H1 (cell line): ENCODE results near the gene RPL14. TPM values are rescaled to one million over a fixed set of nuclear protein-coding genes. Genes with fewer than 3 reads are reported as not detected.

Source experiments
- CTCF ChIA-PET: fragments of 300-600 bp; sonication (Branson Sonifier 250); formaldehyde crosslinking; loops from one replicate; lab custom pipeline; 2021; ENCODE audit not compliant: partially characterized antibody; lab: Charles Lee
- POLR2A ChIA-PET: fragments of 300-600 bp; sonication (Branson Sonifier 250); formaldehyde crosslinking; loops from one replicate; lab custom pipeline; 2021; ENCODE audit warnings: inconsistent platforms; ENCODE audit not compliant: partially characterized antibody; lab: Charles Lee
- DNase-seq, 2 experiments: peaks; one replicate each; pipeline versions ENCODE4 v3.0.0 to v3.0.0-alpha.2; 2010 to 2022; ENCODE audit warnings: low spot score in 2 of 2, low read depth in 1 of 2, mixed read lengths in 1 of 2
- FAIRE-seq: peaks from 2 replicates; lab custom pipeline; 2011; peaks lifted over from hg19 to GRCh38; lab: Jason Lieb, UNC
- H2AFZ ChIP-seq: 2 replicates; pipeline ENCODE4 v1.8.1; 2012; ENCODE audit warnings: low read length, inconsistent platforms
- H2AK5ac ChIP-seq: 2 replicates; pipeline ENCODE4 v1.6.1; 2013; ENCODE audit warnings: low read depth, low read length
- H2BK120ac ChIP-seq: replicated peaks from 2 replicates; pipeline ENCODE3; 2013; ENCODE audit warnings: low read depth, low read length, inconsistent platforms
- H2BK12ac ChIP-seq: 2 replicates; pipeline ENCODE4 v1.6.1; 2013; ENCODE audit warnings: low read depth, low read length
- H2BK15ac ChIP-seq: 2 replicates; pipeline ENCODE4 v1.6.1; 2013; ENCODE audit warnings: low read length
- H2BK20ac ChIP-seq: 2 replicates; pipeline ENCODE4 v1.6.1; 2013; ENCODE audit warnings: low read length
- H2BK5ac ChIP-seq: 2 replicates; pipeline ENCODE4 v1.6.1; 2013; ENCODE audit warnings: low read depth, low read length
- H3K14ac ChIP-seq: 2 replicates; pipeline ENCODE4 v1.6.1; 2013; ENCODE audit warnings: inconsistent platforms; ENCODE audit not compliant: insufficient read length
- H3K18ac ChIP-seq: 2 replicates; pipeline ENCODE4 v1.6.1; 2013; ENCODE audit warnings: low read length; ENCODE audit errors: extremely low read depth
- H3K23ac ChIP-seq: 2 replicates; pipeline ENCODE4 v1.6.1; 2013; ENCODE audit warnings: inconsistent platforms; ENCODE audit not compliant: insufficient read length
- H3K23me2 ChIP-seq: 2 replicates; pipeline ENCODE4 v1.6.1; 2013; ENCODE audit warnings: low read depth, low read length
- H3K27ac ChIP-seq: 2 replicates; pipeline ENCODE4 v1.6.1; 2011; ENCODE audit warnings: low read depth, low read length, inconsistent platforms
- H3K27me3 ChIP-seq, 4 experiments: replicated peaks in 1 of 4; 1 replicate in 1 of 4; 2 replicates in 3 of 4; pipeline versions ENCODE4 v1.6.1 to v1.8.1; 2011 to 2013; ENCODE audit warnings: low read length in 3 of 4, mild to moderate bottlenecking in 3 of 4, inconsistent platforms in 2 of 4, mixed read lengths in 2 of 4, moderate library complexity in 1 of 4; ENCODE audit not compliant: control insufficient read depth in 3 of 4, insufficient read depth in 3 of 4; ENCODE audit errors: extremely low read depth in 1 of 4
- H3K36me3 ChIP-seq, 4 experiments: 2 replicates each; pipeline versions ENCODE4 v1.6.1 to v1.8.1; 2011 to 2013; ENCODE audit warnings: mild to moderate bottlenecking in 4 of 4, low read length in 3 of 4, moderate library complexity in 2 of 4, control low read depth in 1 of 4, inconsistent platforms in 1 of 4; ENCODE audit not compliant: insufficient read depth in 4 of 4, control insufficient read depth in 2 of 4
- H3K4ac ChIP-seq: replicated peaks from 2 replicates; pipeline ENCODE3; 2013; ENCODE audit warnings: low read length, low read depth, mixed read lengths, inconsistent platforms; ENCODE audit not compliant: insufficient read length
- H3K4me1 ChIP-seq, 4 experiments: replicated peaks in 1 of 4; 1 replicate in 1 of 4; 2 replicates in 3 of 4; pipeline versions ENCODE4 v1.6.1 to v1.8.1; 2011 to 2013; ENCODE audit warnings: low read length in 3 of 4, inconsistent platforms in 2 of 4, mixed read lengths in 1 of 4; ENCODE audit not compliant: insufficient read depth in 4 of 4, control insufficient read depth in 3 of 4
- H3K4me2 ChIP-seq, 2 experiments: 2 replicates each; pipeline versions ENCODE4 v1.6.1 to v1.8.1; 2011 to 2013; ENCODE audit warnings: low read depth in 2 of 2, low read length in 2 of 2, control low read depth in 1 of 2, inconsistent platforms in 1 of 2, mild to moderate bottlenecking in 1 of 2; ENCODE audit not compliant: insufficient read depth in 1 of 2
- H3K4me3 ChIP-seq, 4 experiments: fragments of 200-600, 300-600 bp in 1 of 4; sonication (generic), shearing (Covaris generic), sonication (Bioruptor Twin) in 1 of 4; 2 replicates each; pipeline versions ENCODE4 v1.5.1 to v1.8.1; 2011 to 2016; ENCODE audit warnings: low read length in 4 of 4, low read depth in 3 of 4, control low read depth in 2 of 4, inconsistent platforms in 2 of 4, mild to moderate bottlenecking in 2 of 4, mixed read lengths in 1 of 4, moderate library complexity in 1 of 4; ENCODE audit not compliant: insufficient read depth in 2 of 4; ENCODE audit errors: extremely low read depth in 1 of 4
- H3K56ac ChIP-seq: replicated peaks from 2 replicates; pipeline ENCODE3; 2013; ENCODE audit warnings: low read depth, mild to moderate bottlenecking, mixed read lengths, low read length, inconsistent platforms; ENCODE audit not compliant: insufficient read length
- H3K79me1 ChIP-seq: 2 replicates; pipeline ENCODE4 v1.6.1; 2013; ENCODE audit warnings: low read depth, low read length, control low read depth
- H3K79me2 ChIP-seq, 2 experiments: 2 replicates each; pipeline versions ENCODE4 v1.6.1 to v1.8.1; 2012 to 2013; ENCODE audit warnings: low read length in 2 of 2, mild to moderate bottlenecking in 2 of 2, inconsistent platforms in 1 of 2; ENCODE audit not compliant: insufficient read depth in 2 of 2, control insufficient read depth in 1 of 2
- H3K9ac ChIP-seq, 4 experiments: replicated peaks in 1 of 4; 1 replicate in 1 of 4; 2 replicates in 3 of 4; pipeline versions ENCODE4 v1.6.1 to v1.8.1; 2011 to 2013; ENCODE audit warnings: low read depth in 3 of 4, low read length in 3 of 4, control low read depth in 2 of 4, mild to moderate bottlenecking in 2 of 4, moderate library complexity in 2 of 4, inconsistent platforms in 1 of 4; ENCODE audit errors: extremely low read depth in 1 of 4
- H3K9me3 ChIP-seq, 2 experiments: 2 replicates each; pipeline versions ENCODE4 v1.6.1 to v1.8.1; 2012 to 2013; ENCODE audit warnings: mild to moderate bottlenecking in 2 of 2, moderate library complexity in 2 of 2, control low read depth in 1 of 2, inconsistent platforms in 1 of 2, low read depth in 1 of 2, low read length in 1 of 2, mixed read lengths in 1 of 2; ENCODE audit not compliant: insufficient read depth in 2 of 2
- H4K20me1 ChIP-seq, 2 experiments: replicated peaks in 1 of 2; 2 replicates each; pipeline versions ENCODE3 to v1.8.1; 2011 to 2013; ENCODE audit warnings: inconsistent platforms in 2 of 2, low read length in 2 of 2, mild to moderate bottlenecking in 1 of 2; ENCODE audit not compliant: insufficient read depth in 2 of 2, control insufficient read depth in 1 of 2
- H4K5ac ChIP-seq: 2 replicates; pipeline ENCODE4 v1.6.1; 2013; ENCODE audit warnings: low read length, low read depth, mixed read lengths, inconsistent platforms; ENCODE audit not compliant: insufficient read length
- H4K8ac ChIP-seq: 2 replicates; pipeline ENCODE4 v1.8.0; 2013; ENCODE audit warnings: mild to moderate bottlenecking, moderate library complexity, low read length, inconsistent platforms; ENCODE audit not compliant: insufficient read depth; ENCODE audit errors: extremely low read depth
- H4K91ac ChIP-seq: replicated peaks from 2 replicates; pipeline ENCODE3; 2013; ENCODE audit warnings: low read length, mixed read lengths, inconsistent platforms; ENCODE audit not compliant: insufficient read length
- CBX8 ChIP-seq: fragments of 300-800, 300-1000 bp; sonication (generic); IDR thresholded peaks from 2 replicates; pipeline ENCODE4 v1.7.1; 2016; ENCODE audit warnings: low read depth, low read length, borderline replicate concordance
- MAFK ChIP-seq: IDR thresholded peaks from 2 replicates; pipeline ENCODE4 v1.6.1; 2012; ENCODE audit warnings: low read depth, mild to moderate bottlenecking, improper control_type of control experiment, low read length
- WGBS, 2 experiments: shearing (Covaris generic) in 1 of 2; methylation state at CpG; one replicate each; pipeline versions ENCODE4 v1.1.6 to v1.1.7; 2013 to 2015; ENCODE audit warnings: low lambda C conversion rate in 2 of 2, mixed read lengths in 2 of 2, inconsistent platforms in 1 of 2, low coverage in 1 of 2, missing lambda C conversion rate in 1 of 2; ENCODE audit not compliant: insufficient replicate concordance in 2 of 2, insufficient coverage in 1 of 2, insufficient read length in 1 of 2; ENCODE audit errors: extremely low coverage in 1 of 2, missing lambda C conversion rate in 1 of 2; 5-methylcytosine and 5-hydroxymethylcytosine counted together
- polyA plus RNA-seq, 7 experiments: library from polyadenylated mRNA; depleted of rRNA in 3 of 7; stranded (reverse) in 5 of 7; unstranded in 2 of 7; fragments of >200 nt in 5 of 7; fragments of 200-250 nt in 2 of 7; gene quantifications; 1 replicate in 5 of 7; 2 replicates in 1 of 7; 4 replicates in 1 of 7; pipeline versions ENCODE4 v1.2.1 to v1.2.3, GENCODE V29; 2011 to 2013; ENCODE audit warnings: missing spikeins in 2 of 7, mixed read lengths in 2 of 7
- total RNA-seq: library from RNA; stranded (reverse); fragmentation: NEBNext Ultra II Directional; extraction: Animal tissue kit (Norgen Biotek cat#: 25700); gene quantifications from 2 replicates; pipeline ENCODE4 v1.2.1, GENCODE V29; 2021

RPL14 gene
- total and polyA plus RNA-seq, 2 of the 8 experiments (the other 6 are each of a cell fraction or from before 2014, with no cell fraction given), result 1,192 to 2,341 TPM

DNA sequence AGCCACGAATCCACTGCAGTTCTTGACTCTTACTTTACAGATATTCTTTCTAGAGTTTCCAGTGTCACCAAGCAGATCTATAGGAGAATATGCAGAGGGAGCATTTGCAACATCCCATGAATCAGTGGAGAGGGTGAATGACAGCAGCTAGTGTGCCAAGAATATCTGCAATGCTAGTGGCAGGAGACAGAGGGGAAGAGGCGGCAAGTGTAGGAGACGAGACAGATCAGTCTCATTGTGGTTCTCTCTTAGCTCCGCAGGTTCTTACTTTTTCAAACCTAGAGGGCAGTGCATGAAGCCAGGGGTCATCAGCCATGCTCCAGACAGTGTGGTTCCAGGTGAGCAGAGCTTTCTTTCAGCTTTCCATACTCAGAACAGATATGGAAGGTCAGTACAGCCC lies 20.5 kb downstream of the RPL14 start:
- Histone ChIP-seq H4K91ac (no peak overlapping the region), H3K4ac (no peak overlapping the region), H2AK5ac (no peak overlapping the region), H4K5ac (no peak overlapping the region), H2BK5ac (no peak overlapping the region), H3K4me2 (peak overlapping the region; percentile 63 to 82), H2AFZ (peak overlapping the region; percentile 54; the same call in 1 of the 2 replicates), H3K4me3 (peak overlapping the region in 2 of 4 experiments; percentile 72 to 88; a peak in 6 of 8 replicates), H2BK15ac (no peak overlapping the region), H4K8ac (no peak overlapping the region), H3K14ac (no peak overlapping the region), H3K9ac (no peak overlapping the region), H2BK12ac (no peak overlapping the region), H3K23ac (no peak overlapping the region), H3K18ac (no peak overlapping the region; the same call in 1 of the 2 replicates), H3K56ac (no peak overlapping the region), H3K36me3 (peaks cover 0 to 4% (median 0%) of the 10 kb centered on the region in 4 experiments; a peak in 1 of 8 replicates), H3K4me1 (peaks cover 0 to 8% (median 3%) of the 10 kb centered on the region in 4 experiments; a peak in 2 of 7 replicates), H3K9me3 (no peaks in the 10 kb centered on the region), H4K20me1 (no peaks in the 10 kb centered on the region), H3K27ac (no peak overlapping the region), H3K23me2 (no peaks in the 10 kb centered on the region), H3K79me1 (no peaks in the 10 kb centered on the region), H3K27me3 (no peaks in the 10 kb centered on the region), H2BK20ac (no peak overlapping the region), H2BK120ac (no peak overlapping the region), H3K79me2 (no peaks in the 10 kb centered on the region)
- TF ChIP-seq MAFK (no peak), CBX8 (no peak)
- CTCF ChIA-PET, result interaction anchor here (1.0 to 1.5 kb wide), 2 partner anchors 28 to 151 kb away, joined by 4 to 5 read pairs; partner anchors contain the start of gene ZNF620
- WGBS, 2 experiments, result 69% methylated on average over 4 of the region's 4 CpGs; no CpG with 5 or more reads in 1 of the 2 experiments
- no peak for DNase-seq
- POLR2A ChIA-PET, result interaction anchor here (1.3 to 4.2 kb wide), 8 partner anchors 9 to 47 kb away, joined by 5 to 42 read pairs (median 6); partner anchors contain the start of genes RPL14, ZNF620 and ZNF621
- FAIRE-seq, result no peak
